Neural cell (in vitro differentiated cells): Measurements from ENCODE around the gene CLEC4F. TPM values are rescaled to one million over a fixed set of nuclear protein-coding genes. Genes with fewer than 3 reads are reported as not detected.

Experiments
- H2AFZ ChIP-seq: fragments of 200-600, 300-800 bp; sonication (generic), shearing (Covaris generic); 2 replicates; pipeline ENCODE4 v1.6.0; 2014; ENCODE audit warnings: low read depth, mild to moderate bottlenecking, antibody characterized with exemption, low read length, moderate library complexity
- H3F3A ChIP-seq: fragments of 200-600 bp; shearing (Covaris generic); 2 replicates; pipeline ENCODE4 v1.6.1; 2016; ENCODE audit warnings: mild to moderate bottlenecking, moderate library complexity, mixed read lengths, antibody characterized with exemption, low read length; ENCODE audit not compliant: insufficient read depth, poor library complexity, severe bottlenecking
- H3K27ac ChIP-seq: fragments of 200-600, 300-800 bp; sonication (generic), shearing (Covaris generic); 2 replicates; pipeline ENCODE4 v1.5.1; 2014; ENCODE audit warnings: mild to moderate bottlenecking, low read length, moderate library complexity
- H3K27me3 ChIP-seq: fragments of 300-800, 200-600 bp; sonication (generic), shearing (Covaris generic); 2 replicates; pipeline ENCODE4 v1.6.0; 2014; ENCODE audit warnings: mild to moderate bottlenecking, low read depth, low read length, moderate library complexity; ENCODE audit not compliant: insufficient read depth
- H3K36me3 ChIP-seq: fragments of 300-800, 200-600 bp; sonication (generic), shearing (Covaris generic); 2 replicates; pipeline ENCODE4 v1.5.1; 2014; ENCODE audit warnings: mild to moderate bottlenecking, antibody characterized with exemption, low read length, moderate library complexity; ENCODE audit not compliant: insufficient read depth
- H3K4me2 ChIP-seq: fragments of 300-800, 200-600 bp; sonication (generic), shearing (Covaris generic); 2 replicates; pipeline ENCODE4 v1.6.0; 2014; ENCODE audit warnings: mild to moderate bottlenecking, low read length
- H3K4me3 ChIP-seq: fragments of 300-800, 200-600 bp; sonication (generic), shearing (Covaris generic); 2 replicates; pipeline ENCODE4 v1.5.1; 2014; ENCODE audit warnings: mild to moderate bottlenecking, low read length, moderate library complexity
- H3K79me2 ChIP-seq: fragments of 200-600 bp; shearing (Covaris generic); replicated peaks from 2 replicates; pipeline ENCODE4 v1.6.0; 2014; ENCODE audit warnings: mild to moderate bottlenecking, low read length, moderate library complexity; ENCODE audit not compliant: insufficient read depth
- H3K9ac ChIP-seq: fragments of 300-800, 200-600 bp; sonication (generic), shearing (Covaris generic); 2 replicates; pipeline ENCODE4 v1.6.1; 2016; ENCODE audit warnings: mild to moderate bottlenecking, low read length, mixed read lengths
- H3K9me2 ChIP-seq: fragments of 200-600 bp; shearing (Covaris generic); 2 replicates; pipeline ENCODE4 v1.6.1; 2016; ENCODE audit warnings: mild to moderate bottlenecking, low read length, mixed read lengths; ENCODE audit not compliant: insufficient read depth
- H3K9me3 ChIP-seq: fragments of 200-600, 300-800 bp; sonication (generic), shearing (Covaris generic); 2 replicates; pipeline ENCODE4 v1.6.1; 2016; ENCODE audit warnings: mild to moderate bottlenecking, mixed run types, low read length, moderate library complexity, mixed read lengths
- H4K20me1 ChIP-seq: fragments of 200-600 bp; shearing (Covaris generic); 2 replicates; pipeline ENCODE4 v1.6.1; 2016; ENCODE audit warnings: mild to moderate bottlenecking, mixed run types; ENCODE audit not compliant: insufficient read depth
- EP300 ChIP-seq: fragments of 450-650 bp; conservative IDR thresholded peaks from 2 replicates; pipeline ENCODE4 v1.6.1; 2014; ENCODE audit warnings: antibody characterized with exemption, mild to moderate bottlenecking, moderate library complexity; ENCODE audit not compliant: poor library complexity, severe bottlenecking
- EZH2 ChIP-seq: fragments of 200-600, 300-800 bp; shearing (Covaris generic), sonication (generic); IDR thresholded peaks from 2 replicates; pipeline ENCODE4 v1.6.1; 2014; ENCODE audit warnings: antibody characterized with exemption, low read length, borderline replicate concordance, mild to moderate bottlenecking; ENCODE audit not compliant: insufficient read depth, poor library complexity, severe bottlenecking
- MXI1 ChIP-seq: fragments of 450-650 bp; conservative IDR thresholded peaks from 2 replicates; pipeline ENCODE4 v1.6.1; 2014; ENCODE audit warnings: antibody characterized with exemption, mild to moderate bottlenecking; ENCODE audit not compliant: poor library complexity, severe bottlenecking
- POLR2AphosphoS5 ChIP-seq: IDR thresholded peaks from 2 replicates; pipeline ENCODE4 v1.6.1; 2012
- RAD21 ChIP-seq: fragments of 450-650 bp; conservative IDR thresholded peaks from 2 replicates; pipeline ENCODE4 v1.6.1; 2014; ENCODE audit warnings: antibody characterized with exemption, mild to moderate bottlenecking, moderate library complexity
- SMC3 ChIP-seq: fragments of 450-650 bp; conservative IDR thresholded peaks from 2 replicates; pipeline ENCODE4 v1.6.1; 2014; ENCODE audit warnings: antibody characterized with exemption, mild to moderate bottlenecking, moderate library complexity; ENCODE audit not compliant: poor library complexity
- TAF1 ChIP-seq: IDR thresholded peaks from 2 replicates; pipeline ENCODE4 v1.6.1; 2012; ENCODE audit warnings: low read depth
- polyA plus RNA-seq: library from polyadenylated mRNA; depleted of rRNA; stranded (reverse); fragments of >200 nt; gene quantifications from 2 replicates; pipeline ENCODE4 v1.2.3, GENCODE V29; 2014
- TF ChIP-seq, protein P1 (sequence below): IDR thresholded peaks from 2 replicates; pipeline ENCODE4 v1.6.1; 2012; ENCODE audit warnings: borderline replicate concordance
- TF ChIP-seq, protein P2 (sequence below): fragments of 450-650 bp; IDR thresholded peaks from 2 replicates; pipeline ENCODE4 v1.5.1; 2014; ENCODE audit warnings: antibody characterized with exemption, mild to moderate bottlenecking, moderate library complexity; ENCODE audit not compliant: poor library complexity, severe bottlenecking

Gene CLEC4F
- polyA plus RNA-seq, 1 donor from 2014 or later = not detected

DNA sequence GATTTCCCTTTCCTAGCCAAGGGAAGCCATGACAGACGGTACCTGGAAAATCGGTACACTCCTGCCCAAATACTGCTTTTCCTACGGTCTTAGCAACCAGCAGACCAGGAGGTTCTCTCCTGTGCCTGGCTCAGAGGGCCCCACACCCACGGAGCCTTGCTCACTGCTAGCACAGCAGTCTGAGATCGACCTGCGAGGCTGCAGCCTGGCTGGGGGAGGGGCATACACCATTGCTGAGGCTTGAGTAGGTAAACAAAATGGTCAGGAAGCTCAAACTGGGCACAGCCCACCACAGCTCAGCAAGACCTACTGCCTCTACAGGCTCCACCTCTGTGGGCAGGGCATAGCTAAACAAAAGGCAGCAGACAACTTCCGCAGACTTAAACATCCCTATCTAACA is 22.0 kb upstream of the CLEC4F start:
- no peaks in the 10 kb centered on the region for H3K79me2 ChIP-seq

DNA sequence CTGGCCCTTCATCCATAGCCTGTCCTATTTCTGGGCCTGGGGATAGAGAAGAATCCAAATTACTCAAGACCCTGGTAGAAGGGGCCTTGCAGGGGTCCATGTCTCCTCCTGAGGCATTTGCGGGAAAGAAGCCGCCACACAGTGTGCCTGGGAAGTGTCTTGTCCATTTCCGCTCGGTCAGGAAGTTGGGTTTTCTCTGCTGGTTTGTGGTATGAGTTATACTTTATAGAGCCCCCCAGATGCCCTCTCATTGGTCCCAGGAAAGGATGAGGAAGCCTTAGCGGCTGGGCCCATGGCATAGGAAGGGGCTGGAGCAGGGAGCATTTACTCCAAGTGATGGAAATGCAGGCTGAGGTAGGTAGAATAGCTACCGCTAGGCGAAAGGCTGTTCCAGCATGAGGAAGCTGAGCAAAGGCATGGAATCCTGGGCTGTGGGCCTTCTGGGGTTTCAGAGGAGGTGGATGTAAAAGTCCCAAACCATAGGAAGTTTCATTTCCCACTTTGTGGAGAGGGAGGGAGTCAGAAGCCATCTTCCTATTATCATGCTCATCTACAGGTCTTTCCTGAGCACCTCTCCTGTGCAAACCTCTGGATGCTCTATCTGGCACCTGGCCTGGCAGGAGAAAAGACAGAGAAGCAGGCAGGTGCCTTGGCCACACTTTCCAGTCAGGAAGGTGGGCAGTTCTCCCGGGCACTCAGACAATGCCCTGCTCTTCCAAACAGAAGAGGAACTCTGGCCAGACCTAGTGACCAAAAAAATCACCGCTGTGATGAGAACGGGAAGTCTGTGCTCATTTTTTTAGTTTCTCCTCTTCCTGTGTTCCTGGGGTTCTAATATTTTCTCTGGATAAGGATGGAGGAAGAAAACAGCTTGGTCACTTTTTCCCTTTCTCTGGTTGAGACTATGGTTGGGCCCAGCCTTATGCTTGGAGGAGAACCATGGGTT is 17.9 kb upstream of the CLEC4F start:
- no peaks in the 10 kb centered on the region for H3K9me2 ChIP-seq
- no peak overlapping the region for H2AFZ ChIP-seq
- H3F3A ChIP-seq = no peaks in the 10 kb centered on the region
- H3K36me3 ChIP-seq = no peaks in the 10 kb centered on the region
- H3K79me2 ChIP-seq = no peaks in the 10 kb centered on the region
- H4K20me1 ChIP-seq = no peaks in the 10 kb centered on the region
- no peak overlapping the region for H3K27ac ChIP-seq
- no peak overlapping the region for H3K4me2 ChIP-seq
- H3K9ac ChIP-seq = no peak overlapping the region
- no peaks in the 10 kb centered on the region for H3K9me3 ChIP-seq
- H3K27me3 ChIP-seq = no peaks in the 10 kb centered on the region
- H3K4me3 ChIP-seq = no peak overlapping the region
- TF ChIP-seq, protein P1, sequence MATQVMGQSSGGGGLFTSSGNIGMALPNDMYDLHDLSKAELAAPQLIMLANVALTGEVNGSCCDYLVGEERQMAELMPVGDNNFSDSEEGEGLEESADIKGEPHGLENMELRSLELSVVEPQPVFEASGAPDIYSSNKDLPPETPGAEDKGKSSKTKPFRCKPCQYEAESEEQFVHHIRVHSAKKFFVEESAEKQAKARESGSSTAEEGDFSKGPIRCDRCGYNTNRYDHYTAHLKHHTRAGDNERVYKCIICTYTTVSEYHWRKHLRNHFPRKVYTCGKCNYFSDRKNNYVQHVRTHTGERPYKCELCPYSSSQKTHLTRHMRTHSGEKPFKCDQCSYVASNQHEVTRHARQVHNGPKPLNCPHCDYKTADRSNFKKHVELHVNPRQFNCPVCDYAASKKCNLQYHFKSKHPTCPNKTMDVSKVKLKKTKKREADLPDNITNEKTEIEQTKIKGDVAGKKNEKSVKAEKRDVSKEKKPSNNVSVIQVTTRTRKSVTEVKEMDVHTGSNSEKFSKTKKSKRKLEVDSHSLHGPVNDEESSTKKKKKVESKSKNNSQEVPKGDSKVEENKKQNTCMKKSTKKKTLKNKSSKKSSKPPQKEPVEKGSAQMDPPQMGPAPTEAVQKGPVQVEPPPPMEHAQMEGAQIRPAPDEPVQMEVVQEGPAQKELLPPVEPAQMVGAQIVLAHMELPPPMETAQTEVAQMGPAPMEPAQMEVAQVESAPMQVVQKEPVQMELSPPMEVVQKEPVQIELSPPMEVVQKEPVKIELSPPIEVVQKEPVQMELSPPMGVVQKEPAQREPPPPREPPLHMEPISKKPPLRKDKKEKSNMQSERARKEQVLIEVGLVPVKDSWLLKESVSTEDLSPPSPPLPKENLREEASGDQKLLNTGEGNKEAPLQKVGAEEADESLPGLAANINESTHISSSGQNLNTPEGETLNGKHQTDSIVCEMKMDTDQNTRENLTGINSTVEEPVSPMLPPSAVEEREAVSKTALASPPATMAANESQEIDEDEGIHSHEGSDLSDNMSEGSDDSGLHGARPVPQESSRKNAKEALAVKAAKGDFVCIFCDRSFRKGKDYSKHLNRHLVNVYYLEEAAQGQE = no peak
- TF ChIP-seq POLR2AphosphoS5 (no peak), MXI1 (no peak), EZH2 (no peak), TAF1 (no peak), SMC3 (no peak), EP300 (no peak)
- TF ChIP-seq, protein P2, sequence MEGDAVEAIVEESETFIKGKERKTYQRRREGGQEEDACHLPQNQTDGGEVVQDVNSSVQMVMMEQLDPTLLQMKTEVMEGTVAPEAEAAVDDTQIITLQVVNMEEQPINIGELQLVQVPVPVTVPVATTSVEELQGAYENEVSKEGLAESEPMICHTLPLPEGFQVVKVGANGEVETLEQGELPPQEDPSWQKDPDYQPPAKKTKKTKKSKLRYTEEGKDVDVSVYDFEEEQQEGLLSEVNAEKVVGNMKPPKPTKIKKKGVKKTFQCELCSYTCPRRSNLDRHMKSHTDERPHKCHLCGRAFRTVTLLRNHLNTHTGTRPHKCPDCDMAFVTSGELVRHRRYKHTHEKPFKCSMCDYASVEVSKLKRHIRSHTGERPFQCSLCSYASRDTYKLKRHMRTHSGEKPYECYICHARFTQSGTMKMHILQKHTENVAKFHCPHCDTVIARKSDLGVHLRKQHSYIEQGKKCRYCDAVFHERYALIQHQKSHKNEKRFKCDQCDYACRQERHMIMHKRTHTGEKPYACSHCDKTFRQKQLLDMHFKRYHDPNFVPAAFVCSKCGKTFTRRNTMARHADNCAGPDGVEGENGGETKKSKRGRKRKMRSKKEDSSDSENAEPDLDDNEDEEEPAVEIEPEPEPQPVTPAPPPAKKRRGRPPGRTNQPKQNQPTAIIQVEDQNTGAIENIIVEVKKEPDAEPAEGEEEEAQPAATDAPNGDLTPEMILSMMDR = no peak

More for the DNA sequence above, 22.0 kb upstream of the CLEC4F start:
- no peak overlapping the region for H3K4me2 ChIP-seq
- no peaks in the 10 kb centered on the region for H3K9me2 ChIP-seq
- no peak overlapping the region for H3K4me3 ChIP-seq
- TF ChIP-seq EP300 (no peak), MXI1 (no peak), TAF1 (no peak), SMC3 (no peak), EZH2 (no peak), POLR2AphosphoS5 (no peak), RAD21 (no peak)
- TF ChIP-seq, protein P1 = no peak
- TF ChIP-seq, protein P2 = no peak
- no peak overlapping the region for H3K9ac ChIP-seq
- H4K20me1 ChIP-seq = no peaks in the 10 kb centered on the region
- no peaks in the 10 kb centered on the region for H3K9me3 ChIP-seq
- no peak overlapping the region for H3K27ac ChIP-seq
- no peak overlapping the region for H2AFZ ChIP-seq
- no peaks in the 10 kb centered on the region for H3K36me3 ChIP-seq
- H3F3A ChIP-seq = no peaks in the 10 kb centered on the region
- H3K27me3 ChIP-seq = no peaks in the 10 kb centered on the region
